PC-9 (cell line): ENCODE data around the gene ZFYVE9. TPM values are rescaled to one million over a fixed set of nuclear protein-coding genes. Genes with fewer than 3 reads are reported as not detected.

Source experiments
- BruUV-seq: library from RNA; stranded (reverse); fragments of 400-500 nt; replicated peaks from 2 replicates; lab custom pipeline; 2021; lab: Mats Ljungman, UMichigan
- CTCF ChIA-PET: fragments of 300-600 bp; sonication (Branson Sonifier 250); formaldehyde crosslinking; loops from one replicate; lab custom pipeline; 2022; ENCODE audit warnings: antibody characterized with exemption; lab: Charles Lee
- POLR2A ChIA-PET: fragments of 300-600 bp; sonication (Branson Sonifier 250); formaldehyde crosslinking; loops from one replicate; lab custom pipeline; 2022; ENCODE audit warnings: antibody characterized with exemption; ENCODE audit not compliant: unreplicated experiment; lab: Charles Lee
- DNase-seq, 2 experiments: peaks; one replicate each; pipeline versions ENCODE4 v3.0.0 to v3.0.0-alpha.2; 2015 to 2022; ENCODE audit warnings: mixed read lengths in 1 of 2
- H2AFZ ChIP-seq: fragments of 200-600 bp; sonication (generic); 2 replicates; pipeline ENCODE4 v1.8.1; 2017; ENCODE audit warnings: antibody characterized with exemption
- H3F3A ChIP-seq: fragments of 200-600 bp; sonication (generic); 2 replicates; pipeline ENCODE4 v1.8.1; 2017; ENCODE audit warnings: antibody characterized with exemption, mild to moderate bottlenecking, low read depth; ENCODE audit not compliant: insufficient read depth
- H3K27ac ChIP-seq: fragments of 200-600 bp; sonication (generic); 2 replicates; pipeline ENCODE4 v1.6.1; 2016; ENCODE audit warnings: mixed run types
- H3K27me3 ChIP-seq: fragments of 200-600 bp; sonication (generic); 2 replicates; pipeline ENCODE4 v1.6.1; 2016; ENCODE audit warnings: low read depth, mixed run types; ENCODE audit not compliant: insufficient read depth
- H3K36me3 ChIP-seq: fragments of 200-600 bp; sonication (generic); 2 replicates; pipeline ENCODE4 v1.6.1; 2016; ENCODE audit warnings: low read depth, mixed run types
- H3K4me1 ChIP-seq: fragments of 200-600 bp; sonication (generic); replicated peaks from 2 replicates; pipeline ENCODE4 v1.6.1; 2016; ENCODE audit warnings: mixed run types; ENCODE audit not compliant: insufficient read depth
- H3K4me2 ChIP-seq: fragments of 200-600 bp; sonication (generic); 2 replicates; pipeline ENCODE4 v1.6.1; 2017; ENCODE audit warnings: mixed run types
- H3K4me3 ChIP-seq: fragments of 200-600 bp; sonication (generic); 2 replicates; pipeline ENCODE4 v1.6.1; 2016; ENCODE audit warnings: mixed run types
- H3K79me2 ChIP-seq: fragments of 200-600 bp; sonication (generic); 2 replicates; pipeline ENCODE4 v1.6.1; 2017; ENCODE audit warnings: low read depth, mixed run types
- H3K9me2 ChIP-seq: fragments of 200-600 bp; sonication (generic); 2 replicates; pipeline ENCODE4 v1.8.1; 2017; ENCODE audit warnings: mild to moderate bottlenecking; ENCODE audit not compliant: insufficient read depth
- H3K9me3 ChIP-seq: fragments of 200-600 bp; sonication (generic); 2 replicates; pipeline ENCODE4 v1.8.1; 2016; ENCODE audit warnings: low read depth; ENCODE audit not compliant: insufficient read depth
- H4K20me1 ChIP-seq: fragments of 200-600 bp; sonication (generic); 2 replicates; pipeline ENCODE4 v1.8.1; 2017; ENCODE audit not compliant: insufficient read depth
- EZH2 ChIP-seq: fragments of 200-600 bp; sonication (generic); IDR thresholded peaks from 2 replicates; pipeline ENCODE4 v1.8.0; 2017; ENCODE audit warnings: antibody characterized with exemption, low read depth
- intact Hi-C: fragments of 100-400 bp; cut with micrococcal nuclease; formaldehyde crosslinking; loops from one replicate; pipeline ENCODE4 v1.10.0; 2022; ENCODE audit not compliant: unreplicated experiment
- total RNA-seq: library from RNA; stranded (reverse); gene quantifications from 2 replicates; pipeline ENCODE4 v1.2.3, GENCODE V29; 2021
- TF ChIP-seq, protein P1 (sequence below): fragments of 200-600 bp; sonication (generic); conservative IDR thresholded peaks from 2 replicates; pipeline ENCODE4 v1.6.1; 2017; ENCODE audit warnings: mixed run types, antibody characterized with exemption, mild to moderate bottlenecking, moderate library complexity

ZFYVE9 gene
- total RNA-seq, 1 experiment from 2014 or later = 20.7 TPM

DNA sequence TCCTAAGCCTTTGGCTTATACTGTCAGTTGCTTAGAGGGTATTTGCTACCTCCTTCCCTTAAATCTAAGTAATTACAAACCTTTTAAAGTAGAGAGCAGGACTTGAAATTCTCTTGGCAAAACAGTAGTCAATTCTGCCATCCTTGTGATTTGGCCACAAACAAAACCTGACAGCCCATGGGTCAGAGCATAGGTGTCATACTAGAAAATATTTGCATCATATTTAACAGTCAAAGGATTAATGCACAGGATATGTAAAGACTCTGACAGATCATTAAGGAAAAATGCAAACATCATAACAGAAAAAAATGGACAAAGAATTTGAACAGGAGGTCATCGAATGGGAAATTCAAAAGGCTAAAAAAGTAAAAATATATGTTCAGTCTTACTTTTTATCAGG, 50.5 kb downstream of the ZFYVE9 start:
- Histone ChIP-seq H3K27ac (no peak overlapping the region), H3K4me2 (no peak overlapping the region), H3K27me3 (no peaks in the 10 kb centered on the region), H3K4me1 (peaks cover 6% of the 10 kb centered on the region), H3K79me2 (no peaks in the 10 kb centered on the region), H4K20me1 (no peaks in the 10 kb centered on the region), H3K36me3 (no peaks in the 10 kb centered on the region), H3K4me3 (no peak overlapping the region), H3K9me3 (no peaks in the 10 kb centered on the region), H3F3A (peaks cover 2% of the 10 kb centered on the region; the same call in 1 of the 2 replicates), H3K9me2 (no peaks in the 10 kb centered on the region), H2AFZ (no peak overlapping the region)
- TF ChIP-seq, protein P1, sequence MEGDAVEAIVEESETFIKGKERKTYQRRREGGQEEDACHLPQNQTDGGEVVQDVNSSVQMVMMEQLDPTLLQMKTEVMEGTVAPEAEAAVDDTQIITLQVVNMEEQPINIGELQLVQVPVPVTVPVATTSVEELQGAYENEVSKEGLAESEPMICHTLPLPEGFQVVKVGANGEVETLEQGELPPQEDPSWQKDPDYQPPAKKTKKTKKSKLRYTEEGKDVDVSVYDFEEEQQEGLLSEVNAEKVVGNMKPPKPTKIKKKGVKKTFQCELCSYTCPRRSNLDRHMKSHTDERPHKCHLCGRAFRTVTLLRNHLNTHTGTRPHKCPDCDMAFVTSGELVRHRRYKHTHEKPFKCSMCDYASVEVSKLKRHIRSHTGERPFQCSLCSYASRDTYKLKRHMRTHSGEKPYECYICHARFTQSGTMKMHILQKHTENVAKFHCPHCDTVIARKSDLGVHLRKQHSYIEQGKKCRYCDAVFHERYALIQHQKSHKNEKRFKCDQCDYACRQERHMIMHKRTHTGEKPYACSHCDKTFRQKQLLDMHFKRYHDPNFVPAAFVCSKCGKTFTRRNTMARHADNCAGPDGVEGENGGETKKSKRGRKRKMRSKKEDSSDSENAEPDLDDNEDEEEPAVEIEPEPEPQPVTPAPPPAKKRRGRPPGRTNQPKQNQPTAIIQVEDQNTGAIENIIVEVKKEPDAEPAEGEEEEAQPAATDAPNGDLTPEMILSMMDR = no peak
- TF ChIP-seq EZH2 = no peak
- intact Hi-C loops = no loop called here
- ChIA-PET POLR2A (no interaction called here), CTCF (no interaction called here)
- BruUV-seq = no TSS peak
- DNase-seq = no peak

DNA sequence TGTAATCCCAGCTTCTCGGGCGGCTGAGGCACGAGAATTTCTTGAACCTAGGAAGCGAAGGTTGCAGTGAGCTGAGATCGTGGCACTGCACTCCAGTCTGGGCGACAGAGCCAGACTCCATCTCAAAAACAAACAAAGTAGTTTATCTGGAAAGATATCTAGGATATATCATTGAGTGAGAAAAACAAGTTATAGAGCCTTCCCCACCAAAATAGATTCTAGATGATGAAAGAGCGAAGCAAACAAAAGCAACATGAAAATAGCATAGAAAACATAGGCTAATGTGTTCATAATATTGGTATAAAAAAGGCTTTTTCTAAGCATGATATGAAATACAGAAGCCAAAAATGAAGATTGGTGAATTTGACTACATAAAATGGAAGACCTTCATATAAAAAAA, 52.1 kb downstream of the ZFYVE9 start:
- Histone ChIP-seq H3F3A (peaks cover 6% of the 10 kb centered on the region; the same call in 1 of the 2 replicates), H2AFZ (no peak overlapping the region), H3K9me2 (no peaks in the 10 kb centered on the region), H3K4me2 (no peak overlapping the region), H3K9me3 (no peaks in the 10 kb centered on the region), H3K79me2 (no peaks in the 10 kb centered on the region), H3K4me3 (no peak overlapping the region), H3K27ac (no peak overlapping the region), H4K20me1 (no peaks in the 10 kb centered on the region), H3K4me1 (peaks cover 14% of the 10 kb centered on the region), H3K27me3 (no peaks in the 10 kb centered on the region), H3K36me3 (no peaks in the 10 kb centered on the region)
- ChIA-PET POLR2A (no interaction called here), CTCF (no interaction called here)
- DNase-seq = no peak
- BruUV-seq = no TSS peak
- no peak for TF ChIP-seq EZH2
- TF ChIP-seq, protein P1 = no peak
- intact Hi-C loops = no loop called here

DNA sequence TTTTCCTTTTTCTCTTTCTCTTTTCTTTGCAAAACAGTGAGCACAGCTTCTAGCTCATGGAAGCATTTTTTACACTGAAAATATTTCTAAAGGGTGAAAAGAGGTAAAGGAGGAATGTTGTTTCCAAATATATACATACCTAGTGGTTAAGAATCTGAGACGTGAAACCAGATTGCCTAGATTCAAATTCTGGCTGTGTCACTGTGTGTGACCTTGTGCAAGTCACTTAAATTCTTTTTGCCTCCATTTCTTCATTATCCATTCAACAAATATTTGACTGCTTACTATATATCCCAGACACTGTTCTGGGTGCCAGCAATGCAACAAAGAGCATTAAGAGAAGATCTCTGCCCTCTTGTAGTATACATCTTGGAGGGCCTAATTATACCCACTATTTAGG, 53.3 kb downstream of the ZFYVE9 start:
- peak in 1 of 2 experiments; percentile 67 for DNase-seq
- Histone ChIP-seq H3K4me1 (peaks cover 14% of the 10 kb centered on the region), H3K27ac (no peak overlapping the region), H3K4me3 (no peak overlapping the region), H2AFZ (no peak overlapping the region), H3K9me2 (0 out of 2 replicates have a peak, but pooled peaks cover 4% of the 10 kb centered on the region), H4K20me1 (no peaks in the 10 kb centered on the region), H3K4me2 (no peak overlapping the region), H3K9me3 (no peaks in the 10 kb centered on the region), H3K79me2 (no peaks in the 10 kb centered on the region), H3F3A (peaks cover 6% of the 10 kb centered on the region; the same call in 1 of the 2 replicates), H3K27me3 (no peaks in the 10 kb centered on the region), H3K36me3 (no peaks in the 10 kb centered on the region)
- no TSS peak for BruUV-seq
- TF ChIP-seq, protein P1 = no peak
- no peak for TF ChIP-seq EZH2
- intact Hi-C loops = no loop called here
- CTCF ChIA-PET = no interaction called here
- POLR2A ChIA-PET = interaction anchor here (0.7 kb wide), 1 partner anchor 35 kb away, joined by 4 read pairs; no protein-coding TSS in a partner anchor
